Measurements from ENCODE around the gene ANAPC5. TPM values are rescaled to one million over a fixed set of nuclear protein-coding genes. Genes with fewer than 3 reads are reported as not detected.

ANAPC5 gene
- total RNA-seq, 4 donors from 2014 or later, result 54.4 to 116 (median 88.8) TPM

DNA sequence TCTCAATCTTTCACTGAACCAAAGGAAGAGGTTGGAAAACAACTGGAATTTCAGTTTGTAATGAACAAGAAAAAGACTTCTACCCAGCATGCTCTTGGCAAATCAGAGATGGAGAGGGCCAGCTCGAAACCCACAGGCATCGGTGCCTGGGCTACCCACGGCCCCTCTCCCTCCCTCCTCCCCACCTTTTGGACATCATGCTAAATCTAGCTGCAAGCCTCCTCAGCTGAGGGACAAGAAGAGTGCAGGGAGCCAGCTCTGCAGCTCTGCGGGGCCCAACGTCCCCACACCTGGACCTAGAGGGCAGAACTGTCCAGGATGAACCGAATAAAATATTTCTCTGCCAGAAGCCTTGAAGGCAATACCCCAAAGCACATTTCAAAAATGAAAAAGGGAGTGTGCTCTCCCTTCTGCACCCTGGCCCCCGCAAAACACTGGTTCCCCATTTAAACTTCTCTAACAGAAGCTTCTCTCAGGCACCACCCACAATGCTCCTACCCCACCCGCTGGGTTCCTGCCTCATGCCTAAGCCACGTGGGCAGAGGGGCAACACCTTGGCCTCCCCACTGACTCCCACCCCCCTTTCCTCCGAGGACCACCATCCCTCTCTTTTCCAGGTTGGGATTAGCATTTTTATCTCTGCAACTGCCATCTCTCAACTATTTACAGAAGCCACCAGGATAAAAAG lies 63.9 kb downstream of the ANAPC5 start:
- Histone ChIP-seq H3K27ac (peak overlapping the region in 3 of 4 donors; percentile 31 to 62 (median 36)), H3K4me1 (peaks cover 0 to 42% (median 24%) of the 10 kb centered on the region in 3 donors), H3K4me3 (no peak overlapping the region), H3K9me3 (no peaks in the 10 kb centered on the region), H3K36me3 (peaks cover 0 to 35% (median 0%) of the 10 kb centered on the region in 3 donors), H3K27me3 (no peaks in the 10 kb centered on the region)
- intact Hi-C loops (cut with DNase I), result no loop called here
- TF ChIP-seq POLR2A (IDR thresholded peaks at IDR 0.05), result no peak
- TF ChIP-seq, protein P1, sequence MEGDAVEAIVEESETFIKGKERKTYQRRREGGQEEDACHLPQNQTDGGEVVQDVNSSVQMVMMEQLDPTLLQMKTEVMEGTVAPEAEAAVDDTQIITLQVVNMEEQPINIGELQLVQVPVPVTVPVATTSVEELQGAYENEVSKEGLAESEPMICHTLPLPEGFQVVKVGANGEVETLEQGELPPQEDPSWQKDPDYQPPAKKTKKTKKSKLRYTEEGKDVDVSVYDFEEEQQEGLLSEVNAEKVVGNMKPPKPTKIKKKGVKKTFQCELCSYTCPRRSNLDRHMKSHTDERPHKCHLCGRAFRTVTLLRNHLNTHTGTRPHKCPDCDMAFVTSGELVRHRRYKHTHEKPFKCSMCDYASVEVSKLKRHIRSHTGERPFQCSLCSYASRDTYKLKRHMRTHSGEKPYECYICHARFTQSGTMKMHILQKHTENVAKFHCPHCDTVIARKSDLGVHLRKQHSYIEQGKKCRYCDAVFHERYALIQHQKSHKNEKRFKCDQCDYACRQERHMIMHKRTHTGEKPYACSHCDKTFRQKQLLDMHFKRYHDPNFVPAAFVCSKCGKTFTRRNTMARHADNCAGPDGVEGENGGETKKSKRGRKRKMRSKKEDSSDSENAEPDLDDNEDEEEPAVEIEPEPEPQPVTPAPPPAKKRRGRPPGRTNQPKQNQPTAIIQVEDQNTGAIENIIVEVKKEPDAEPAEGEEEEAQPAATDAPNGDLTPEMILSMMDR (IDR thresholded peaks at IDR 0.05), result no peak
- DNase-seq, result no peak
- 42 to 56% methylated on average over 8 to 10 of the region's 10 CpGs for WGBS, 2 donors

DNA sequence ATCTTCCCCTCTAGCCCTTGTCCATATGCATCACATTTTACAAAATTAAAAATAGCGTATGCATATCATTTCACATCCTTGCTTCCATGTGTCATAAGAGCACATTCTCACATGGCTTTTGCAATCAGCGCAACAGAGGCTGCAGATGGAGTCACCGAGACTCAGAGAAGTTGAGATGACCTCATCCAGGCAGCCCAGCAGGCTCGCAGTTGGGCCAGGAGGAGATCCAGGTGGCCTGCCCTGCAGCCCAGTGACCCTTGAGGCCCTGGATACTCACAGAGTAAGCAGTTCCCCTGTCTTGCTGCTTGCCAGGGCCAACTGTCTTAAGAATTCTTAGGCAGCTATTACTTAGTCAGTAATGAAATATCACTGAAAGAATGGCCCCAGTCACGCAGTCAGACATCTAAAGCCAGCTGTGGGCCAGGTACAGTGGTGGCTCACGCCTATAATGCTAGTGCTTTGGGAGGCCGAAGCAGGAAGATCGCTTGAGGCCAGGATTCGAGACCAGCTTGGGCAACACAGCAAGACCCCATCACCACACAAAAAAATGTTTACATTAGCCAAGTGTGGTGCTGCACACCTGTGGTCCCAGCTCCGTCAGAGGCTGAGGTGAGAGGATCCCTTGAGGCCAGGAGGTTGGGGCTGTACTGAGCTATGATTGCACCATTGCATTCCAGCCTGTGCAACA lies 64.8 kb downstream of the ANAPC5 start:
- Histone ChIP-seq H3K4me3 (no peak overlapping the region), H3K27me3 (no peaks in the 10 kb centered on the region), H3K27ac (no peak overlapping the region), H3K9me3 (no peaks in the 10 kb centered on the region), H3K4me1 (peaks cover 0 to 50% (median 27%) of the 10 kb centered on the region in 3 donors), H3K36me3 (peaks cover 0 to 33% (median 0%) of the 10 kb centered on the region in 3 donors)
- intact Hi-C loops (cut with DNase I), result no loop called here
- TF ChIP-seq, protein P1 (IDR thresholded peaks at IDR 0.05), result no peak
- TF ChIP-seq POLR2A (IDR thresholded peaks at IDR 0.05), result no peak
- 86 to 87% methylated on average over 8 of the region's 10 CpGs for WGBS, 2 donors
- no peak for DNase-seq

DNA sequence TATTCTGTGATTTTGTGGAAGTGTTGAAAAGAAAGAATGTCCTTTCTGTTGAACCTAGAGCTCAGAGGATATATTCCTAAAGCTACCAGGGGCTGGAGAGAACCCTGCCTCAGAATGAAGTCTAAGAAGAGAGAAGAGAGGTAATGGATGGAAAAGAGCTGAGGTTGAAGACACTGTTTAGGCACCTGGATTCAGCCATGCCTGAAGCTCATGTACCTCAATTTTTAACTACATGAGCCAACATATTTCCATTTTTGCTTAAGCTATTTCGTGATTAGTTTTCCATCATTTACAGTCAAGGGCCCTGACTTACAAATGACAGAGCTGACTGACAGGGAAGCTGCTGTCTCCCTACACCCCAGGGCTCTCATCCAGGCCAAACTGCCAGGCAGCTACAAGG lies 66.4 kb downstream of the ANAPC5 start:
- WGBS, 2 donors, result 92 to 97% methylated on average over 1 of the region's 1 CpG
- intact Hi-C loops (cut with DNase I), result no loop called here
- no peak for DNase-seq
- H3K4me1 ChIP-seq, result peaks cover 0 to 57% (median 30%) of the 10 kb centered on the region in 3 donors
- H3K36me3 ChIP-seq, result peaks cover 0 to 17% (median 6%) of the 10 kb centered on the region in 3 donors
- peak overlapping the region in 1 of 4 donors; percentile 74 for H3K27ac ChIP-seq
- H3K27me3 ChIP-seq, result no peaks in the 10 kb centered on the region
- no peak overlapping the region for H3K4me3 ChIP-seq
- TF ChIP-seq, protein P1 (IDR thresholded peaks at IDR 0.05), result no peak
- no peak for TF ChIP-seq POLR2A (IDR thresholded peaks at IDR 0.05)
- no peaks in the 10 kb centered on the region for H3K9me3 ChIP-seq

DNA sequence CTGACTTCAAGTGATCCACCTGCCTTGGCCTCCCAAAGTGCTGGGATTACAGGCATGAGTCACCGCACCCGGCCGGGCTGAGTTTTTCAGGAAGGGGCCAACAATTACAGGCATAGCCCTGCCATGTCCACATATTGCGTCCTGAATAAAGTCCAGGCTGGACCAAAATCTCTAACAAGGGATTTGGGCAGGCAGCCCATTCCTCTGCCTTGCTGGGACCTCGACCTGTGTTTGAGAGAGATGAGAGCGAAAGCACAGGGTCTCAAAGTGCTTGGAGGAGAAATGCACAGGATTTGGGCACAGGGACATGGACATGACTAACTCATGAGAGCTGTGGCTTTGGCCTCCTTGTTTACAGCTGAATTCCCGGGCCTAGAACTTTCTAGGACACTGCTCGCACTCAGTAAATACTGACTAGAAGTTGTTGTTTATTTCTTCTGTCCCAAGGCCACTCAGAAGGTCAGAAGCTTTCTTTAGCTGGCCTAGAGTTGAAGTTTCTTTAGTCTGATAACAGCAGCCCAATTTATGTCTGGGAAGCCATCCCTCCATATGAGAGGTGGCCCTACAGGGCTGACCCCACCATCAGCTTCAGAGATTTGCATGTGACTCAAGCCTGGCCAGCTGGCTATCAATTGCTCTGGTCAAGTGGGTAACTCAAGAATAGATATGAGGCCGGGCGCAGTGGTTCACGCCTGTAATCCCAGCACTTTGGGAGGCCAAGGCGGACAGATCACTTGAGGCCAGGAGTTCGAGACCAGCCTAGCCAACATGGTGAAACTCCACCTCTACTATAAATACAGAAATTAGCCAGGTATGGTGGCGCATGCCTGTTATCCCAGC lies 67.4 kb downstream of the ANAPC5 start:
- no peak for DNase-seq
- no peak overlapping the region for H3K4me3 ChIP-seq
- peak overlapping the region in 3 of 4 donors; percentile 59 to 79 (median 74) for H3K27ac ChIP-seq
- intact Hi-C loops (cut with DNase I), result no loop called here
- H3K4me1 ChIP-seq, result peaks cover 0 to 57% (median 28%) of the 10 kb centered on the region in 3 donors
- H3K27me3 ChIP-seq, result no peaks in the 10 kb centered on the region
- peaks cover 0 to 11% (median 6%) of the 10 kb centered on the region in 3 donors for H3K36me3 ChIP-seq
- 63 to 81% methylated on average over 6 to 7 of the region's 14 CpGs for WGBS, 2 donors
- H3K9me3 ChIP-seq, result no peaks in the 10 kb centered on the region
- no peak for TF ChIP-seq POLR2A (IDR thresholded peaks at IDR 0.05)
- TF ChIP-seq, protein P1 (IDR thresholded peaks at IDR 0.05), result no peak

Measured in esophagus squamous epithelium (tissue), 5 donors.